Measurements from ENCODE around the gene VDAC2.

Gene VDAC2

DNA sequence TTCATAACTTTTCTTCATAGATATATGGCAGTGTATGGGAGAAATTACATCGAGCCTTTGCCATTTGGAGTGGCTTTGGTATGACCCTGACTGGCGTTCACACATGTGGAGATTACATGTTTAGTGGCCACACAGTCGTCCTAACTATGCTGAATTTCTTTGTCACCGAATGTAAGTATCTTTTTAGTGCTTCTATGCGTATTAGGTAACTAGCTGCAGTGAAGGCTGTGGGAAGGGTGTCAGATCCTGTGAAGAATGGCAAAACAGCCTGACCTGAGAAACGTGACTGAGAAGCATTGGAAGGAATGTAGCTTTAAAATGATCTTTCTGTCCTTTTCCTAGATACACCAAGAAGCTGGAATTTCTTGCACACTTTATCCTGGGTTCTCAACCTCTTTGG lies 34.5 kb upstream of the VDAC2 start:
- TF ChIP-seq, protein P1, sequence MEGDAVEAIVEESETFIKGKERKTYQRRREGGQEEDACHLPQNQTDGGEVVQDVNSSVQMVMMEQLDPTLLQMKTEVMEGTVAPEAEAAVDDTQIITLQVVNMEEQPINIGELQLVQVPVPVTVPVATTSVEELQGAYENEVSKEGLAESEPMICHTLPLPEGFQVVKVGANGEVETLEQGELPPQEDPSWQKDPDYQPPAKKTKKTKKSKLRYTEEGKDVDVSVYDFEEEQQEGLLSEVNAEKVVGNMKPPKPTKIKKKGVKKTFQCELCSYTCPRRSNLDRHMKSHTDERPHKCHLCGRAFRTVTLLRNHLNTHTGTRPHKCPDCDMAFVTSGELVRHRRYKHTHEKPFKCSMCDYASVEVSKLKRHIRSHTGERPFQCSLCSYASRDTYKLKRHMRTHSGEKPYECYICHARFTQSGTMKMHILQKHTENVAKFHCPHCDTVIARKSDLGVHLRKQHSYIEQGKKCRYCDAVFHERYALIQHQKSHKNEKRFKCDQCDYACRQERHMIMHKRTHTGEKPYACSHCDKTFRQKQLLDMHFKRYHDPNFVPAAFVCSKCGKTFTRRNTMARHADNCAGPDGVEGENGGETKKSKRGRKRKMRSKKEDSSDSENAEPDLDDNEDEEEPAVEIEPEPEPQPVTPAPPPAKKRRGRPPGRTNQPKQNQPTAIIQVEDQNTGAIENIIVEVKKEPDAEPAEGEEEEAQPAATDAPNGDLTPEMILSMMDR (conservative IDR thresholded peaks at IDR 0.05; ENCODE audit: low read depth) = no peak
- ChIA-PET POLR2A (ENCODE audit: low non-redundant PET) (no interaction called here), CTCF (interaction anchor here (1.4 kb wide), 1 partner anchor 11 kb away, joined by 5 read pairs; no protein-coding TSS in a partner anchor)
- H3K27ac ChIP-seq = no peak overlapping the region
- no peak for DNase-seq (ENCODE audit: low spot score)

DNA sequence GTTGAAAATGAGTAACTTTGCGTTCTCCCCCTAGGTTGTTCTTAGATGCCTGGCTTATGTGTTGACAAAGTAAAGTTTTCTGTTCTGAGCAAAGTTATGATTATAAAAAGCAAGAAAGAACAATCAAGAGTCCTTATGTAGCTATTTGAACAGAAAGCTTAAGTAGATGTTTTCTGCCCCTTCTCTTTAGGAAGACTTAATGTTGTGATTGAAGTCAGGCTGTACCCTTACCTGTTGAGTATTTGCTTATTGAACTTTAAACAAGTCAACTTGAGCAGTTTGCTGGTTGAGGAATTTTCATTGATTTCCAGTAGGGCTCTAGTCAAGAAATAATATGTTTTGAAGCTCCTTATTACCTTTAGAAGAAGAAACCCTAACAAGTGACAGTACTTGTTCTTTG lies 33.9 kb upstream of the VDAC2 start:
- TF ChIP-seq, protein P1 (conservative IDR thresholded peaks at IDR 0.05; ENCODE audit: low read depth) = no peak
- no peak overlapping the region for H3K27ac ChIP-seq
- no peak for DNase-seq (ENCODE audit: low spot score)
- ChIA-PET POLR2A (ENCODE audit: low non-redundant PET) (no interaction called here), CTCF (interaction anchor here (1.4 kb wide), 1 partner anchor 10 kb away, joined by 5 read pairs; no protein-coding TSS in a partner anchor)

DNA sequence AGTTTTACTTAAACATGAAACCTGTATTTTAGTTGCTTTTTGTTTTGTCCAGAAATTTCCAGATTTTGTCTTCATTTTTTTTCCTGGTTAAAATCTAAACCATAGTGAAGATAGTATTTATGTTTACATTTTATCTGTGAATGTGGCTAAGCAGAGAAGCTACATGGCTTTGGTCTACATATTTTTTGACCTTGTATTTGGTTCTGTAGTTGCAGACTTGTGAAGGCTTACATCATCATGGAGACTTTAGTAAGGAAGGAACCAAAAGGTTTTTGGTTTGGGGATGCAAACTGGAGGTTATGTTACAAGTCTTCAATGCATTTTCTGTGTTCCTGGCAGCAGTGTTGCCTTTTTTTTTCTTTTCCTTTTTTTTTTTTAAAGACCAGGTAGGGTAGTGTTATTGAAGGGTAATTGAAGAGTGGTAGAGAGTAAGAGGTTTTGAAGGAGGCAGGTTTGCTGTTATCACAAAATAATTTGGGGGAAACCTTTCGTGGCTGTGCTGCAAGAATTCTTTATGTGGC lies 30.9 kb upstream of the VDAC2 start:
- ChIA-PET CTCF (interaction anchor here (1.0 kb wide), 1 partner anchor 51 kb away, joined by 3 read pairs; no protein-coding TSS in a partner anchor), POLR2A (ENCODE audit: low non-redundant PET) (no interaction called here)
- no peak for DNase-seq (ENCODE audit: low spot score)
- H3K27ac ChIP-seq = no peak overlapping the region
- TF ChIP-seq, protein P1 (conservative IDR thresholded peaks at IDR 0.05; ENCODE audit: low read depth) = no peak

DNA sequence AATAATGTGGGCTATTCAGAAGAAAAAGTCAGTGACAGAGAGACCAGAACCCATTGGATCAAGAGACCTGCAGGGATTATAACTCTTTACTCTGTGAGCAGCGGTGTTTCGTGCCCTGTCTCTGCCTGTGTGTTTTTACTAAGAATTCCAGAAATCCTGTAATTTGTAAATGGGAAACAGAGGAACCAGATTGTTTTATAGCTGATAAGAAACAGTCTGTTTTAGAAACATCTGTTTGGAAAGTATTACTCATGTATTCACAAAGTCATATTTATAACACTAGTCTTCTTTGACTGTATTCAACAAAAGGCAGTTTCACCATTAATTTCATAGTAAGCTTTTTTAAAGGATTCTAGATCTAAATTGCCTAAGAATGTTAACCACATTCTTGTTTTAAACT lies 30.0 kb upstream of the VDAC2 start:
- ChIA-PET POLR2A (ENCODE audit: low non-redundant PET) (no interaction called here), CTCF (interaction anchor here (0.6 kb wide), 1 partner anchor 775 kb away, joined by 3 read pairs; no protein-coding TSS in a partner anchor)
- DNase-seq (ENCODE audit: low spot score) = no peak
- TF ChIP-seq, protein P1 (conservative IDR thresholded peaks at IDR 0.05; ENCODE audit: low read depth) = no peak
- no peak overlapping the region for H3K27ac ChIP-seq

DNA sequence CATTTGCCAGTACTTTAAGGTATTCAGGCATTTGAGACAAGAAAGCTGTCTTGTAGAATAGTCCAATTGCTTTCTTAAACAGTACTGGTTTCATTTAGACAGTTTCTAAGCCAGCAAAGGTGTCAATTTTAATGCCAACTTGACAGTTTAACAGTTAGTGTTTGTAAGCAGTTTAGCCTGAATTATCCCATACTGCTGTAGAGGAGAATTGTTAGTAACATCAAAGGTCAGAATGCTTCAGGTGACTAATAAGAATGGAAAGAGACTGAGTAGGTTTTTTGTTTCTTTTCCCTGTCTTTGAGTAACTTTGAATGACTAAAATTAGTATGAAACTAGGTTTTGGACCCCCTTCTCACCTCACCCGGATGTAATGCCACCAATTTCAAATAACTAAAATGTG lies 29.5 kb upstream of the VDAC2 start:
- CTCF ChIA-PET = interaction anchor here (0.6 kb wide), 2 partner anchors 196 to 776 kb away, joined by 3 read pairs; no protein-coding TSS in a partner anchor
- POLR2A ChIA-PET (ENCODE audit: low non-redundant PET) = no interaction called here
- no peak overlapping the region for H3K27ac ChIP-seq
- TF ChIP-seq, protein P1 (conservative IDR thresholded peaks at IDR 0.05; ENCODE audit: low read depth) = no peak
- no peak for DNase-seq (ENCODE audit: low spot score)

DNA sequence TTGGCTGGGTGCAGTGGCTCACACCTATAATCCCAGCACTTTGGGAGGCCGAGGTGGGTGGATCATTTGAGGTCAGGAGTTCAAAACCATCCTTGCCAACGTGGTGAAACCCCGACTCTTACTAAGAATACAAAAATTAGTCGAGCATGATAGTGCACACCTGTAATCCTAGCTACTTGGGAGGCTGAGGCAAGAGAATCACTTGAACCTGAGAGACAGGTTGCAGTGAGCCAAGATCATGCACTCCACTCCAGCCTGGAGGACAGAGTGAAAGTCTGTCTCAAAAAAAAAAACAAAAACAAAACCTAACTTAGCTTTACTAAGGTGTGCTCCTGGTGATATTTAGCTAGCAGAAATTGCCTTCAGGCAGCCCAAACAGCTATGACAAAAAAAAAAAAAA lies 24.3 kb upstream of the VDAC2 start:
- ChIA-PET POLR2A (ENCODE audit: low non-redundant PET) (interaction anchor here (0.6 to 0.7 kb wide), 2 partner anchors 44 to 1300 kb away, joined by 4 to 5 read pairs; no protein-coding TSS in a partner anchor), CTCF (interaction anchor here (0.6 to 5.0 kb wide), 4 partner anchors 10 to 1902 kb away, joined by 3 to 40 read pairs (median 4); no protein-coding TSS in a partner anchor)
- no peak overlapping the region for H3K27ac ChIP-seq
- TF ChIP-seq, protein P1 (conservative IDR thresholded peaks at IDR 0.05; ENCODE audit: low read depth) = no peak
- DNase-seq (ENCODE audit: low spot score) = no peak

Measured in RWPE1 (cell line).